ENCODE results near the gene MESP2.

Gene MESP2

DNA sequence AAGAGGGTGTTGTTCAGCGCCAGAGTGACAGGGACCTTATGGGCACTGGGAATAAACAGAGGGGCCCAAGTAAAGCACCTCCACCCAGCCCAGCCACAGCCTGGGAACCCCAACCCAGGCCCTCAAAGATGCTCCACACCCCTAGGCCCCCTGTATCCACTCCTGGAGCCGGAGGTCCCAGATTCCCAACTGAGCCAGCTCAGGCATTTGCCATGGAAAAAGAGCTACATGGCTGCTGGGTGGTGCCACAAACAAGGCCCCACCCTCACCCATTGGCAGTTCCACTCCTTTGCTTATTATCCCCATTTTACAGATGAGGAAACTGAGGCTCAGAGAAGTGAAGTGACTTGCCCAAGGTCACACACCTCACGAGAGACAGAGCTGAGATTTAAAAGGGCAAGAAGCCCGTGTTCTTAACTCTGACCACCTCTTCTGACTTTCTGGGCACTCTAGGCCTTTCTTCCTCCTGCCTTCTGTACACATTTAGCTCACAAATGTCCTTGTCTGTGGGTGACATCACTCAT, 21.6 kb downstream of the MESP2 start:
- peaks cover 0 to 5% (median 0%) of the 10 kb centered on the region in 5 donors for H3K9me3 ChIP-seq (ENCODE audit: control insufficient read depth in 5 of 5, low read length in 5 of 5)
- H3K36me3 ChIP-seq (ENCODE audit: control insufficient read depth in 5 of 5, insufficient read depth in 5 of 5, low read length in 5 of 5) = peaks cover 0 to 48% (median 26%) of the 10 kb centered on the region in 5 donors
- H3K4me3 ChIP-seq (ENCODE audit: low read depth in 1 of 5, low read length in 5 of 5) = no peak overlapping the region
- H3K9ac ChIP-seq (ENCODE audit: low read length in 5 of 5) = no peak overlapping the region
- peaks cover 0 to 13% (median 6%) of the 10 kb centered on the region in 5 donors for H3K4me1 ChIP-seq (ENCODE audit: control insufficient read depth in 5 of 5, insufficient read depth in 5 of 5, low read length in 5 of 5)
- peaks cover 0 to 3% (median 0%) of the 10 kb centered on the region in 5 donors for H3K27me3 ChIP-seq (ENCODE audit: control insufficient read depth in 5 of 5, insufficient read depth in 4 of 5, low read length in 5 of 5)
- H3K27ac ChIP-seq (ENCODE audit: low read depth, low read length) = no peak overlapping the region

DNA sequence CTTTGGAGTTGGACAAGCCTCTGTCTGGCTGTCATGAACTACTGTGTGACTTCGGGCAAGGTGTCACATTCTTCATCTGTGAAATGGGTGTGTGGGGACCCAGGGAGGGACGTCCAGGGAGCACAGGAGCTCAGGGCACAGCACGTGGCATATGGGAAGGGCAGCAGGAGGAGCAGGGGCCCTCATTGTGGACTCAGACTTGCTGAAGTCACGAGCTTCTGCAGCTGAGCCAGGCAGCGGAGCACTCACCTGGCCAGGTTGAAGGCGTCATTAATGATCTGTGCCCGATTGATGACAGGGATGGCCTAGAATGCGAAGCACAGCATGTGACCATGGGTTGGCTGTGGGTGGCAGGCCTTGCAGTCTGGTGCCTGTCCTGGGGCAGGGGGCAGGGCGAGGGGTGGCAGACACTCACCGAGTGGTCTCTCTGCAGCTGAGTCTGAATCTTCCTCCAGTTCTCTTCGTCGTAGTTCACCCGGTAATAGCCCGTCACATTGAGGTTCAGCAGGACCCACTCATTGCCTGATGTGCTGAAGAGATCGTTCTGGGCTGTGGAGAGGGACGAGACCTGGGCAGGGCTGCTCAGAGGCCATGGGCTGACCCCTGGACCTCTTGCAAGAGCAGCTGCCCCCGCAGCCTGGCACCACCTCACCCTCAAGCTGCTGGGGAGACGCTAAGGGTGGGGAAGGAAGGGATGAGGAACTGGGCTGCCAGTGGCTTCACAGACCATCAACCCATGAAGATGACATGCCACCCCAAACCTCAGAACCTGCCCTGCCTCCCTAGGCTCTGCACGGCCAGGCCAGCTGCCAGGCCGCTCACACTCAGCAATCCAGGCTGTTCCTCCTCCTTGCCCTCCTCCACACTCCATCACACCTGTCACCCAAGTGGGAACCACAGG, 23.1 kb downstream of the MESP2 start:
- Histone ChIP-seq H3K4me1 (ENCODE audit: control insufficient read depth in 5 of 5, insufficient read depth in 5 of 5, low read length in 5 of 5) (peaks cover 0 to 13% (median 7%) of the 10 kb centered on the region in 5 donors), H3K9ac (ENCODE audit: low read length in 5 of 5) (no peak overlapping the region), H3K4me3 (ENCODE audit: low read depth in 1 of 5, low read length in 5 of 5) (no peak overlapping the region), H3K9me3 (ENCODE audit: control insufficient read depth in 5 of 5, low read length in 5 of 5) (peaks cover 0 to 5% (median 0%) of the 10 kb centered on the region in 5 donors), H3K27me3 (ENCODE audit: control insufficient read depth in 5 of 5, insufficient read depth in 4 of 5, low read length in 5 of 5) (peaks cover 0 to 7% (median 0%) of the 10 kb centered on the region in 5 donors), H3K27ac (ENCODE audit: low read depth, low read length) (no peak overlapping the region), H3K36me3 (ENCODE audit: control insufficient read depth in 5 of 5, insufficient read depth in 5 of 5, low read length in 5 of 5) (peaks cover 0 to 60% (median 30%) of the 10 kb centered on the region in 5 donors)

DNA sequence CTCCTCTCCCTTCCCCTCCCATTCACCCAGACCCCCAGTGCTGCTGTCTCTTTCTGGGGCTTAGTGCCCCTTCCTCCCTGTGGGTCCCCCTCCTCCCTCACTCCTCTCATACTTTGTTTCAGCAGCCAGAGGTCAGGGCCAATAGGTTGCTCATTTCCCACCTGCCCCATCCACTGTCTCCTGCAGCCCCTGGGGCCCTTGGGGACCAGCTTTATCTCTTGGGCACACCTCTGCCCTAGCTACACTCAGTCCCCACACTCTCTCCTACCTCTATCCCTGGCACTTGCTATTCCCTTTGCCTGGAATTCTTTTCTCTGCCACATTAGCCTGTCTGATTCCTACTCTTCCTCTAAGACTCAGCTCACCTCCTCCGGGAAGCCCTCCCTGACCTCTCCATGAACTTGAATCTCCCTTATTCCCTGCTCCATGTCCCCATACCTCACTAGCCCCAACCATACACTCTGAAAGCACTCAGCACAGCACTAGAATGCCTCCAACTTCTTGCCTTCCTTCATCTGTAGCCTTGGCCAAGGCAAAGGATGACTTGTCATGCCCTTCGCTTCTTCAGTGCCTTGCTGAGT, 23.9 kb downstream of the MESP2 start:
- Histone ChIP-seq H3K4me1 (ENCODE audit: control insufficient read depth in 5 of 5, insufficient read depth in 5 of 5, low read length in 5 of 5) (peaks cover 0 to 8% (median 3%) of the 10 kb centered on the region in 5 donors), H3K4me3 (ENCODE audit: low read depth in 1 of 5, low read length in 5 of 5) (no peak overlapping the region), H3K9me3 (ENCODE audit: control insufficient read depth in 5 of 5, low read length in 5 of 5) (peaks cover 0 to 5% (median 0%) of the 10 kb centered on the region in 5 donors), H3K9ac (ENCODE audit: low read length in 5 of 5) (no peak overlapping the region), H3K27me3 (ENCODE audit: control insufficient read depth in 5 of 5, insufficient read depth in 4 of 5, low read length in 5 of 5) (peaks cover 0 to 7% (median 0%) of the 10 kb centered on the region in 5 donors), H3K27ac (ENCODE audit: low read depth, low read length) (no peak overlapping the region), H3K36me3 (ENCODE audit: control insufficient read depth in 5 of 5, insufficient read depth in 5 of 5, low read length in 5 of 5) (peaks cover 0 to 67% (median 37%) of the 10 kb centered on the region in 5 donors)

DNA sequence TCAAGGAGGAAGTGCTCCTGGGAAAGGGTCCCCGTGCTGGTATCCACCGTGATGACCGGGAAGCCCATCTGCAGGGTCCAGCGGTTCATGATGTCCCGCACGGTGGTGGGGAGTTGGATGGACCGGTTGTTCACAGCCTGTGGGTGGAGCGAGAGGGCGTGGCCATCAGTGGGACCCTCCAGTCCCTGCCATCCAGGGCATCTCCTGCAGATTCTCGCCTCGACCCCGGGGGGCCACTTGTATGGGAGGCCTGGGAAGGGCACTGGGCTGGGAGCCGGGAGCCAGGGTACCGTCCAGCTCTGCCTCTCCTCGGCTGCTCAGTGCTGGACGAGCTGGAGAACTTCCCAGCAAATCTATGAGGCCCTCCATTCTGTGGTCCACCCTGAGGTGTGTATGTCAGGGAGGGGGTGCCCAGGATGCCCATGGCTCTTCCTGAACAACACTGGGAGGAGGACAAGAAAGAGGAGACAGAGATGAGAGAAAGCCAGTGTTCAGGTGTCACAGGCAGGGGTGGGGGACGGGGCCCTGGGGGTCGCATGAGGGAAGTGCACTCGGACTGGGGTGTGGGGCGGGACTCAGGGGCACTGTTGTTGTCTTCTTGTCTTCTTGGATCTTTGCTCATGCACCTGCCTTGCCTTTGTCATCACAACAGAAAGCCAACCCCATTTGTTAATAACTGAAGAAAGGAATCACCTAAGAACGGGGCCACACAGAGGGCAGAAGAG, 25.5 kb downstream of the MESP2 start:
- Histone ChIP-seq H3K4me1 (ENCODE audit: control insufficient read depth in 5 of 5, insufficient read depth in 5 of 5, low read length in 5 of 5) (peaks cover 0 to 4% (median 0%) of the 10 kb centered on the region in 5 donors), H3K9me3 (ENCODE audit: control insufficient read depth in 5 of 5, low read length in 5 of 5) (no peaks in the 10 kb centered on the region), H3K9ac (ENCODE audit: low read length in 5 of 5) (no peak overlapping the region), H3K4me3 (ENCODE audit: low read depth in 1 of 5, low read length in 5 of 5) (no peak overlapping the region), H3K36me3 (ENCODE audit: control insufficient read depth in 5 of 5, insufficient read depth in 5 of 5, low read length in 5 of 5) (peaks cover 0 to 80% (median 39%) of the 10 kb centered on the region in 5 donors), H3K27me3 (ENCODE audit: control insufficient read depth in 5 of 5, insufficient read depth in 4 of 5, low read length in 5 of 5) (peaks cover 0 to 7% (median 0%) of the 10 kb centered on the region in 5 donors), H3K27ac (ENCODE audit: low read depth, low read length) (no peak overlapping the region)

DNA sequence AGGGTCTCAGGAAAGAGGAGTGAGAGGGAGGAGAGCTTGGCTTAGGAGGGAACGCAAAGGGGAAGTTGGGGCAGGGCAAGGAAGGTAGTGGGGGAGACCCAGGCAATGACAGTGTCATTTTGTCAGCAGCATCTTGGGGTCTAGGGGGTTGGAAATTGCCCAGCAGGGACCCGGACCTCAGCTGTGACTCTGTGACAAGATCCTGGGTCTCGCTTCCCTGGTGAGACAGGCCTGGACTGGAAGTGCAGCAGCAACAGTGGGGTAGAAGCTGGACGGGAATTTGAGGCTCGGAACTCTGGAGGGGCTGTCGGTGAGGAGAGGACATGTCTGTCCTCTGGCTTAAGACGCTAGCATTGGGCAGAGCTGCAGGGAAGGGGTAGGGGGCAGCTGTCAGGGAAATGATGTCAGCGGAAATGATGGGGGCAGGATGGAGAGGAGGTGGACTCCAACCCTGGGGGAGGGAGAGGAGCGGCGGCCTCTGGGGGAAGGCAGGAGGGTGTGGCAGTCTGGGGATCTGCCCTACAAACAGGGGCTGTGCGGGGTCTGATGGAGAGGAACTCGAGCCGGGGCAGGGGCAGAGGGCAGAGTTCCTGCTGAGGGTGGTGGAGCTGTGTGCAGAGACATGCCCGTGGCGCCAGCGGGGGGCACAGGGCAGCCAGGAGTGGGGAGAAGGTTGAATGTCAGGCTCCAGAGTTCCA, 26.2 kb downstream of the MESP2 start:
- H3K9me3 ChIP-seq (ENCODE audit: control insufficient read depth in 5 of 5, low read length in 5 of 5) = no peaks in the 10 kb centered on the region
- peaks cover 0 to 7% (median 0%) of the 10 kb centered on the region in 5 donors for H3K27me3 ChIP-seq (ENCODE audit: control insufficient read depth in 5 of 5, insufficient read depth in 4 of 5, low read length in 5 of 5)
- H3K27ac ChIP-seq (ENCODE audit: low read depth, low read length) = no peak overlapping the region
- H3K4me3 ChIP-seq (ENCODE audit: low read depth in 1 of 5, low read length in 5 of 5) = no peak overlapping the region
- H3K4me1 ChIP-seq (ENCODE audit: control insufficient read depth in 5 of 5, insufficient read depth in 5 of 5, low read length in 5 of 5) = peaks cover 0 to 4% (median 0%) of the 10 kb centered on the region in 5 donors
- H3K36me3 ChIP-seq (ENCODE audit: control insufficient read depth in 5 of 5, insufficient read depth in 5 of 5, low read length in 5 of 5) = peaks cover 0 to 73% (median 35%) of the 10 kb centered on the region in 5 donors
- no peak overlapping the region for H3K9ac ChIP-seq (ENCODE audit: low read length in 5 of 5)

DNA sequence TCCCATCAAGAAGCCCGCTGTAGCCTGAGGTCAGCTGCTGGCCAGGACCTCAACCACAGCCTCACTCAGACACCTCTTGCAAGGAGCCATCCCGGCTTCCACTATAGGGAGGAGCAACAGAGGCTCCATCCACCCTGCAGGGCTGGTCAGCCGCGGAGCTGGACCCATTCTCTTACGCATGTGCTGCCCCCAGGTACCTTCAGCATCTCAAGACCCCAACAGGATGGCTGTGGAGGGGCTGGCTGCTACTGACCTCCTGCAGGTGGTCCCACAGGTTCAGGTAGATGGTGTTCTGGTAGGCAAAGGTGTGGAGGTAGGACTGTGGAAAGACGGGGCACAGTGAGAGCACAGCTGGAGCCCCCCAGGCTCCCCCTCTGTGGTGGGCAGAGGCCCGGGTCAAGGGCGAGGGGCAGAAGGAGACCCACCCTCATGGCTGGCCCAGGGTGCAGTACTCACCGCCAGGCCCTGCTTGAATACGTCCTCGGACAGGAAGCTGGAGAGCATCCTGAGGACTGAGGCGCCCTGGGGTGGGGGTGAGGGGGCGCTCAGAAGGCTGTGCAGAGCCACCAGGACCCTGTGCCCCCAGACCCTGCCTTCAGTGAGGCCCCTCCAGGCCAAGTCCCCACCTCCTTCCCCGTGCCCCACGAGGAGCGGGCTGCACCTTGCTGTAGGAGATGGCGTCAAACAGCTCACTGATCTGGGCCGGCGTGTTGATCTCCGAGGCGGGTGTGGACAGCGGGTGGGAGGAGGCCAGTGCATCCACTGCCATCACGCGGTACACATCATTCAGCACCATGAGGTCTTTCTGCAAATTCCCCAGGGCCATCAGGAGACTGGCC, 27.1 kb downstream of the MESP2 start:
- peaks cover 0 to 65% (median 32%) of the 10 kb centered on the region in 5 donors for H3K36me3 ChIP-seq (ENCODE audit: control insufficient read depth in 5 of 5, insufficient read depth in 5 of 5, low read length in 5 of 5)
- no peak overlapping the region for H3K4me3 ChIP-seq (ENCODE audit: low read depth in 1 of 5, low read length in 5 of 5)
- no peak overlapping the region for H3K27ac ChIP-seq (ENCODE audit: low read depth, low read length)
- no peaks in the 10 kb centered on the region for H3K9me3 ChIP-seq (ENCODE audit: control insufficient read depth in 5 of 5, low read length in 5 of 5)
- no peak overlapping the region for H3K9ac ChIP-seq (ENCODE audit: low read length in 5 of 5)
- peaks cover 0 to 4% (median 0%) of the 10 kb centered on the region in 5 donors for H3K4me1 ChIP-seq (ENCODE audit: control insufficient read depth in 5 of 5, insufficient read depth in 5 of 5, low read length in 5 of 5)
- peaks cover 0 to 7% (median 0%) of the 10 kb centered on the region in 5 donors for H3K27me3 ChIP-seq (ENCODE audit: control insufficient read depth in 5 of 5, insufficient read depth in 4 of 5, low read length in 5 of 5)

DNA sequence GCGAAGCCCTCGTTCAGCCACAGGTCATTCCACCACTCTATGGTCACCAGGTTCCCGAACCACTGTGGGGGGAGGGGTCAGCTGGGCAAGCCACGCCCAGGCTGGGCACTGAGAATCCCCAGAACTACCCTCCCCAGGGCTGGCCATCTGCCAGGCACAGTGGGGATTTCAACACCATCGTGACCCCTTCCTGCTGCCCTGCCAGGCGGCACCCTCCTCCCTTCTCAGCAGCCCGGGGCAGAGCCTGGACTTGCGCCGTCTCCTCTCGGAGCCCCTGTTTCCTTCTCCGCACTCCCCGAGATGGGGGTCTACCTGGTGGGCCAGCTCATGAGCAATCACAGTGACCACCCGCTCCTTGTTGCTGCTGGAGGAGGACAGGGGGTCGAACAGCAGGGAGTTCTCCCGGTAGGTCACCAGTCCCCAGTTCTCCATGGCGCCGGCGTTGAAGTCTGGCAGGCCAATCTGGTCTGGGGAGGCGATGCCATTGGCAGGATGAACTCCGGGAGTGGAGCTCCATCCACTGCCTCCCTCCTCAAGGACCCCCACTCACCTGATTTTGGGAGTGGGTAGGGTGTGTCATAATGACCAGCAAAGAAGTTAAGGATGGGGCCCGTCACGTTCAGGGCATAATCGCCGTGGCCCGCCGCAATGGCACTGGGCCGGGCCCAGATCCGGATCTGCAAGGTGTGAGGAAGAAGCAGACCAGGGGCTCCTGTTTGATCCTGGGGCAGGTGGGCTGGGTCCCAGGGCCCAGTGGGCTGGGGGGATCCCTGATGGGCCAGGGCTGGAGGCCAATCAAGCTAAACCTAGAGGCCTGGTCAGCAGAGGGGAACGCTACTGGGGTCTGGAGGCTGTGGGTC, 28.0 kb downstream of the MESP2 start:
- H3K36me3 ChIP-seq (ENCODE audit: control insufficient read depth in 5 of 5, insufficient read depth in 5 of 5, low read length in 5 of 5) = peaks cover 0 to 60% (median 29%) of the 10 kb centered on the region in 5 donors
- no peak overlapping the region for H3K4me3 ChIP-seq (ENCODE audit: low read depth in 1 of 5, low read length in 5 of 5)
- no peaks in the 10 kb centered on the region for H3K9me3 ChIP-seq (ENCODE audit: control insufficient read depth in 5 of 5, low read length in 5 of 5)
- H3K4me1 ChIP-seq (ENCODE audit: control insufficient read depth in 5 of 5, insufficient read depth in 5 of 5, low read length in 5 of 5) = peaks cover 0 to 4% (median 0%) of the 10 kb centered on the region in 5 donors
- H3K27ac ChIP-seq (ENCODE audit: low read depth, low read length) = no peak overlapping the region
- H3K9ac ChIP-seq (ENCODE audit: low read length in 5 of 5) = no peak overlapping the region
- peaks cover 0 to 7% (median 0%) of the 10 kb centered on the region in 5 donors for H3K27me3 ChIP-seq (ENCODE audit: control insufficient read depth in 5 of 5, insufficient read depth in 4 of 5, low read length in 5 of 5)
